ENCODE data around the gene GP9. TPM values are rescaled to one million over a fixed set of nuclear protein-coding genes. Genes with fewer than 3 reads are reported as not detected.
"Not testable (repeated sequence)": the region's sequence is repeated elsewhere in the genome, so short reads cannot be mapped to it uniquely, and the experiment has no call there.

Gene GP9
- total and polyA plus RNA-seq, 10 donors = 1.4 to 14.9 (median 6.5) TPM

- DNase-seq = no peak
- WGBS, 5 donors = 82 to 94% (median 85%) methylated on average over 5 to 8 of the region's 8 CpGs
Measured at GRCh38 chr3:129087138-129087702, 26.6 kb downstream of the GP9 start.

GRCh38 chr3:129087904-129088303 is 27.3 kb downstream of the GP9 start:
- H3K4me3 ChIP-seq; H3K9me3 ChIP-seq; H3K27me3 ChIP-seq (replicated peaks in 1 of 7); H3K4me1 ChIP-seq; intact Hi-C loops (cut with DNase I; ENCODE audit: low total_unique reads); H3K27ac ChIP-seq; DNase-seq: not testable (repeated sequence)
- peaks cover 0 to 26% (median 19%) of the 10 kb centered on the region in 6 donors for H3K36me3 ChIP-seq
- 4 to 30% (median 11%) methylated on average over 3 to 6 of the region's 9 CpGs for WGBS, 5 donors

More at GRCh38 chr3:129087138-129087702, 26.6 kb downstream of the GP9 start:
- peak overlapping the region in 1 of 8 donors; percentile 43 for H3K27ac ChIP-seq
- TF ChIP-seq POLR2A (IDR thresholded peaks at IDR 0.05) (no peak), POLR2AphosphoS5 (IDR thresholded peaks at IDR 0.05) (peak in 2 of 3 donors; percentile 36 to 52)
- H3K4me1 ChIP-seq = peaks cover 0 to 4% (median 0%) of the 10 kb centered on the region in 6 donors
- H3K36me3 ChIP-seq = peaks cover 0 to 20% (median 12%) of the 10 kb centered on the region in 6 donors
- H3K27me3 ChIP-seq (replicated peaks in 1 of 7) = no peaks in the 10 kb centered on the region
- intact Hi-C loops (cut with DNase I; ENCODE audit: low total_unique reads) = no loop called here
- no peaks in the 10 kb centered on the region for H3K9me3 ChIP-seq
- no peak overlapping the region for H3K4me3 ChIP-seq

GRCh38 chr3:129088312-129088711 is 27.7 kb downstream of the GP9 start:
- intact Hi-C loops (cut with DNase I; ENCODE audit: low total_unique reads); H3K27ac ChIP-seq; H3K27me3 ChIP-seq (replicated peaks in 1 of 7); H3K9me3 ChIP-seq; H3K4me3 ChIP-seq; H3K4me1 ChIP-seq; DNase-seq: not testable (repeated sequence)
- peaks cover 0 to 30% (median 23%) of the 10 kb centered on the region in 6 donors for H3K36me3 ChIP-seq
- WGBS, 5 donors = no CpG with 5 or more reads among the region's 6 CpGs

GRCh38 chr3:129095285-129095684 is 34.7 kb downstream of the GP9 start:
- H3K4me1 ChIP-seq = peaks cover 0 to 28% (median 0%) of the 10 kb centered on the region in 6 donors
- intact Hi-C loops (cut with DNase I; ENCODE audit: low total_unique reads) = no loop called here
- H3K36me3 ChIP-seq = peaks cover 0 to 93% (median 52%) of the 10 kb centered on the region in 6 donors
- no peak overlapping the region for H3K4me3 ChIP-seq
- peak in 1 of 3 donors; percentile 51 for TF ChIP-seq POLR2AphosphoS5 (IDR thresholded peaks at IDR 0.05)
- TF ChIP-seq POLR2A (IDR thresholded peaks at IDR 0.05) = no peak
- TF ChIP-seq CTCF (IDR thresholded peaks at IDR 0.05 in 8 of 11, conservative IDR thresholded peaks at IDR 0.05 in 3 of 11) = no peak
- no peak for DNase-seq
- H3K9me3 ChIP-seq = no peaks in the 10 kb centered on the region
- no peaks in the 10 kb centered on the region for H3K27me3 ChIP-seq (replicated peaks in 1 of 7)
- WGBS, 5 donors = 96 to 98% (median 97%) methylated on average over 4 to 10 of the region's 10 CpGs
- no peak overlapping the region for H3K27ac ChIP-seq

GRCh38 chr3:129100274-129100673 is 39.7 kb downstream of the GP9 start:
- no peak for DNase-seq
- TF ChIP-seq POLR2A (IDR thresholded peaks at IDR 0.05) (no peak), POLR2AphosphoS5 (IDR thresholded peaks at IDR 0.05) (no peak), CTCF (IDR thresholded peaks at IDR 0.05 in 8 of 11, conservative IDR thresholded peaks at IDR 0.05 in 3 of 11) (no peak)
- Histone ChIP-seq H3K27me3 (replicated peaks in 1 of 7) (no peaks in the 10 kb centered on the region), H3K4me1 (peaks cover 0 to 72% (median 2%) of the 10 kb centered on the region in 6 donors), H3K36me3 (peaks cover 0 to 90% (median 12%) of the 10 kb centered on the region in 6 donors), H3K27ac (no peak overlapping the region), H3K4me3 (no peak overlapping the region), H3K9me3 (no peaks in the 10 kb centered on the region)
- 66 to 81% (median 70%) methylated on average over 1 of the region's 1 CpG for WGBS, 5 donors
- intact Hi-C loops (cut with DNase I; ENCODE audit: low total_unique reads) = no loop called here

All from spleen (tissue), 11 donors.